ENCODE data around the gene CMTM8. TPM values are rescaled to one million over a fixed set of nuclear protein-coding genes. Genes with fewer than 3 reads are reported as not detected.

Gene CMTM8
- total and polyA plus RNA-seq, 10 of the 15 experiments (the other 5 are each of a cell fraction or from before 2014, with no cell fraction given), result 0.11 to 0.23 TPM; not detected in 8

DNA sequence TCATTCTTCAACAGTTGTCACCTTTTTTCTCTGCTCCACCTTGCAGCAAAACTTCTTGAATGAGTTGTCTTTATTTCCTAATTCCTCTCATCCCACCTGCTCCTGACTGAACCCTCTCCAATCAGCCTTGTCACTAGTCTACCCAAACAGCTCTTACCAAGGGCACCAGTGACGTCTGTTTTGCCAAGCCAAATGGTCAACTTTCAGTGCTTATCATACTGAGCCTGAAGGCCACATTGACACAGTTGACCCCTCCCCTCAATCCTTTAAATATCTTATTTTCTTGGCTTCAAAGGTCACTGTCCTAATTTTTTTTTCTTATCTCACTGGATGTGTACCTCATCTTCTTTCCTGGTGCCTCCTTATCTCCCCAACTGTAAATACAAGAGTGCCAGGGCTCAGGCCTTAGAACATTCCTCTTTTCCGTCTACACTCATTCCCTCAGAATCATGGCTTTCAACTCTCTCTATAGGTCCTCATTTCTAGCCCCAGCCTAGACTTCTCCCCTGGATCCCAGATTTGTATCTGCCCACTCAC, 43.2 kb downstream of the CMTM8 start:
- Histone ChIP-seq H2AFZ (ENCODE audit: control insufficient read depth, low read depth, low read length) (no peak overlapping the region), H3K9ac (ENCODE audit: control insufficient read depth, insufficient read depth, low read length) (no peak overlapping the region), H4K20me1 (ENCODE audit: control insufficient read depth, insufficient read depth) (no peaks in the 10 kb centered on the region), H3K9me3 (replicated peaks; ENCODE audit: control insufficient read depth, insufficient read depth, low read length) (no peaks in the 10 kb centered on the region), H3K4me3 (no peak overlapping the region), H3K4me2 (ENCODE audit: control insufficient read depth, insufficient read depth) (no peak overlapping the region), H3K36me3 (ENCODE audit: control insufficient read depth in 2 of 2, insufficient read depth in 2 of 2, low read length in 1 of 2) (no peaks in the 10 kb centered on the region), H3K27me3 (replicated peaks in 1 of 2; ENCODE audit: control insufficient read depth in 2 of 2, insufficient read depth in 2 of 2, low read length in 1 of 2) (no peaks in the 10 kb centered on the region; a peak in 1 of 4 replicates), H3K27ac (ENCODE audit: control insufficient read depth, insufficient read depth) (no peak overlapping the region), H3K4me1 (ENCODE audit: control insufficient read depth, insufficient read depth, low read length) (no peaks in the 10 kb centered on the region), H3K79me2 (ENCODE audit: control insufficient read depth, insufficient read depth, low read length) (no peaks in the 10 kb centered on the region)
- SMC1A ChIA-PET (ENCODE audit: uncharacterized antibody, unreplicated experiment), result interaction anchor here (1.3 to 1.4 kb wide), 2 partner anchors 10 to 13 kb away, joined by 3 read pairs; no protein-coding TSS in a partner anchor
- intact Hi-C loops (cut with micrococcal nuclease; ENCODE audit: unreplicated experiment), result no loop called here
- TF ChIP-seq NFIC (IDR thresholded peaks at IDR 0.05; ENCODE audit: low read depth, low read length) (no peak), SIN3A (IDR thresholded peaks at IDR 0.05; ENCODE audit: low read depth, low read length) (no peak), EED (IDR thresholded peaks at IDR 0.05; ENCODE audit: low read depth) (no peak), EGR1 (IDR thresholded peaks at IDR 0.05; ENCODE audit: borderline replicate concordance in 1 of 2, low read depth in 2 of 2, low read length in 2 of 2) (no peak), CEBPZ (IDR thresholded peaks at IDR 0.05; ENCODE audit: low read depth, low read length) (no peak), RCOR1 (conservative IDR thresholded peaks at IDR 0.05; ENCODE audit: low read depth, low read length) (no peak), CEBPB (IDR thresholded peaks at IDR 0.05; ENCODE audit: borderline replicate concordance in 1 of 2, low read depth in 2 of 2, low read length in 2 of 2) (no peak), TCF12 (IDR thresholded peaks at IDR 0.05; ENCODE audit: low read depth, low read length) (no peak)
- CTCF ChIA-PET, result no interaction called here
- DNase-seq (ENCODE audit: low read depth, low spot score), result no peak
- RAD21 ChIA-PET (ENCODE audit: unreplicated experiment), result no interaction called here
- BruUV-seq (replicated peaks), result no TSS peak
- ATAC-seq, result no peak
- POLR2A ChIA-PET, result no interaction called here
- 59% methylated on average over 2 of the region's 2 CpGs for WGBS (ENCODE audit: insufficient coverage, insufficient replicate concordance, low lambda C conversion rate, missing lambda C conversion rate)
- in situ Hi-C loops (cut with MboI), result no loop called here
- no peak for FAIRE-seq
